ENCODE results near the gene RWDD1.

The RWDD1 gene

DNA sequence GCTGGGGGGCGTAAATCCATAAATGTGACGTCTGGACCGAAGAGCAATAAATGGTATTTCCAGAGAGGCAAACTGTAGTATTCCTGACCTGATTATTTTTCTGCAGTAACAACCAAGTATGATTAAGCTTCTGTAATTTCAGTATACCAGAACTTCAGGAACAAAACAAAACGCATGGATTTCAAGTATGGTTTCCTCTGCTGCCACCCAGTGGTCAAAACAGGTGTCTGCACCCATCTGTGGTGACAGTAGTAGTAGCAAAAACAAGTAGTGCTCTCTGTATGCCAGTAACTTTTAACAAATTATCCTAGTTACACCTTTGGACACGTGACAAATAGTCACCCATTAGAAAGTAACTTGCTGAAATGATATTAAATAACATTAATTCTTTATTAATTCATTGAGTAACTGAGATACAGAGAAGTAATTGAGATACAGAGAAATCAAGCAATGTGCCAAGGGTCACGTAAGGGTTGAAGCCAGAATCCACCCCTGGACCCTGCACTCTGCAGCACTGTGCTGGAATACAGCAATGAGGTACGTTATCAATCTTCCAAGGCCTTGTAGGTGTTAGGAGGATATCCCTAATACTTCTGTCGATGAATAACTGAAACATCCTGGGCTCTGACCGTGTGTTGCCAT is 9.8 kb upstream of the RWDD1 start:
- H3K4me1 ChIP-seq (ENCODE audit: insufficient read depth, low read length, severe bottlenecking), result no peaks in the 10 kb centered on the region
- TF ChIP-seq EZH2 (IDR thresholded peaks at IDR 0.05; ENCODE audit: borderline replicate concordance, low read length), result no peak
- TF ChIP-seq, protein P1, sequence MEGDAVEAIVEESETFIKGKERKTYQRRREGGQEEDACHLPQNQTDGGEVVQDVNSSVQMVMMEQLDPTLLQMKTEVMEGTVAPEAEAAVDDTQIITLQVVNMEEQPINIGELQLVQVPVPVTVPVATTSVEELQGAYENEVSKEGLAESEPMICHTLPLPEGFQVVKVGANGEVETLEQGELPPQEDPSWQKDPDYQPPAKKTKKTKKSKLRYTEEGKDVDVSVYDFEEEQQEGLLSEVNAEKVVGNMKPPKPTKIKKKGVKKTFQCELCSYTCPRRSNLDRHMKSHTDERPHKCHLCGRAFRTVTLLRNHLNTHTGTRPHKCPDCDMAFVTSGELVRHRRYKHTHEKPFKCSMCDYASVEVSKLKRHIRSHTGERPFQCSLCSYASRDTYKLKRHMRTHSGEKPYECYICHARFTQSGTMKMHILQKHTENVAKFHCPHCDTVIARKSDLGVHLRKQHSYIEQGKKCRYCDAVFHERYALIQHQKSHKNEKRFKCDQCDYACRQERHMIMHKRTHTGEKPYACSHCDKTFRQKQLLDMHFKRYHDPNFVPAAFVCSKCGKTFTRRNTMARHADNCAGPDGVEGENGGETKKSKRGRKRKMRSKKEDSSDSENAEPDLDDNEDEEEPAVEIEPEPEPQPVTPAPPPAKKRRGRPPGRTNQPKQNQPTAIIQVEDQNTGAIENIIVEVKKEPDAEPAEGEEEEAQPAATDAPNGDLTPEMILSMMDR (IDR thresholded peaks at IDR 0.05; ENCODE audit: low read length), result peak; percentile 91
- H2AFZ ChIP-seq (ENCODE audit: low read length), result no peak overlapping the region
- H3K9me2 ChIP-seq (ENCODE audit: low read depth, low read length), result no peaks in the 10 kb centered on the region
- no peaks in the 10 kb centered on the region for H3K9me3 ChIP-seq (ENCODE audit: low read length)
- no peak overlapping the region for H3K4me3 ChIP-seq (ENCODE audit: low read depth, low read length, poor library complexity, severe bottlenecking)
- H3K27me3 ChIP-seq (ENCODE audit: insufficient read depth, low read length), result no peaks in the 10 kb centered on the region
- H3K79me2 ChIP-seq (ENCODE audit: insufficient read depth, low read length), result no peaks in the 10 kb centered on the region
- no peaks in the 10 kb centered on the region for H3K36me3 ChIP-seq (ENCODE audit: insufficient read depth, low read length)
- H3K27ac ChIP-seq (ENCODE audit: low read depth, low read length, poor library complexity, severe bottlenecking), result no peak overlapping the region
- no peak overlapping the region for H3K9ac ChIP-seq (ENCODE audit: low read length)
- no peaks in the 10 kb centered on the region for H4K20me1 ChIP-seq (ENCODE audit: insufficient read depth, low read length)
- H3F3A ChIP-seq (ENCODE audit: insufficient read depth, low read length), result no peaks in the 10 kb centered on the region
- no peak overlapping the region for H3K4me2 ChIP-seq (ENCODE audit: low read length)

DNA sequence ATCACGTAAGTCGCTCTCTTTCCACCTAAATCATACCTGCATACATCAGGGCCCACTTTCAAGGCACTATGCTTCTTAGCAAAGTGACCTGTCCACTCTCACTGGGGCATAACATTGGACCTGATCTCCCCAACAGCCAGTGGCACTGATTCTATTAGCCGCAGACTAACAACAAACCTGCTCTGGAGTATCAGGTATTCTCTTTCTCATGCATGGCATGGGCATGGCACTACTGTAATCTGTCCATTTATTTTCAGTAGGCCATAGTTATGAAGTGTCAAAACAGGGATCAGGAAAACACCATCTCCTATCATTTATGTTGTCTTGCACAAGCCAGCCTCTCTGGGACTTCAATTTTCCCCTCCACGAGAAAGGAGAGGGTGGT is 9.3 kb upstream of the RWDD1 start:
- no peaks in the 10 kb centered on the region for H3K9me3 ChIP-seq (ENCODE audit: low read length)
- TF ChIP-seq, protein P1 (IDR thresholded peaks at IDR 0.05; ENCODE audit: low read length), result no peak
- no peak for TF ChIP-seq EZH2 (IDR thresholded peaks at IDR 0.05; ENCODE audit: borderline replicate concordance, low read length)
- no peak overlapping the region for H3K4me2 ChIP-seq (ENCODE audit: low read length)
- no peak overlapping the region for H2AFZ ChIP-seq (ENCODE audit: low read length)
- H3K36me3 ChIP-seq (ENCODE audit: insufficient read depth, low read length), result no peaks in the 10 kb centered on the region
- no peaks in the 10 kb centered on the region for H3K27me3 ChIP-seq (ENCODE audit: insufficient read depth, low read length)
- H3K9ac ChIP-seq (ENCODE audit: low read length), result no peak overlapping the region
- H4K20me1 ChIP-seq (ENCODE audit: insufficient read depth, low read length), result no peaks in the 10 kb centered on the region
- H3K9me2 ChIP-seq (ENCODE audit: low read depth, low read length), result no peaks in the 10 kb centered on the region
- no peaks in the 10 kb centered on the region for H3K79me2 ChIP-seq (ENCODE audit: insufficient read depth, low read length)
- no peak overlapping the region for H3K27ac ChIP-seq (ENCODE audit: low read depth, low read length, poor library complexity, severe bottlenecking)
- H3F3A ChIP-seq (ENCODE audit: insufficient read depth, low read length), result no peaks in the 10 kb centered on the region
- H3K4me1 ChIP-seq (ENCODE audit: insufficient read depth, low read length, severe bottlenecking), result no peaks in the 10 kb centered on the region
- H3K4me3 ChIP-seq (ENCODE audit: low read depth, low read length, poor library complexity, severe bottlenecking), result no peak overlapping the region

DNA sequence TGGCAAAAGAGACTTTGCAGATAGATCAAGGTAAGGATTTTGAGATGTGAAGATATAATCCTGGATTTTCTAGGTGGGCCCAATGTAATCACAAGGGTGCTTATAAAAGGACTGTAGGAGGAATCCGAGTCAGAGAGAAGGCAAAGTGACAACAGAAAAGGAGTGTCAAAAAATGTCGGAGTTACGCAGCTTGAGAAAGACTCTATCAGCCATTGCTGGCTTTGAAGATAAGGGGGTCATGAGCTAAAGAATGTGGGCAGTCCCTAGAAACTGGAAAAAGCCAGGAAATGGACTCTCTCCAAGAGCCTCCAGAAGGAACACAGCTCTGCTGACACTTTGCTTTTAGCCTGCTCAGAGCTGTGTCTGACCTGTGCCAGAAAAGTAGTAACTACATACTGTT is 8.7 kb upstream of the RWDD1 start:
- Histone ChIP-seq H3F3A (ENCODE audit: insufficient read depth, low read length) (no peaks in the 10 kb centered on the region), H3K9ac (ENCODE audit: low read length) (no peak overlapping the region), H3K79me2 (ENCODE audit: insufficient read depth, low read length) (no peaks in the 10 kb centered on the region), H4K20me1 (ENCODE audit: insufficient read depth, low read length) (no peaks in the 10 kb centered on the region), H3K4me2 (ENCODE audit: low read length) (no peak overlapping the region), H3K36me3 (ENCODE audit: insufficient read depth, low read length) (no peaks in the 10 kb centered on the region), H3K9me3 (ENCODE audit: low read length) (no peaks in the 10 kb centered on the region), H2AFZ (ENCODE audit: low read length) (no peak overlapping the region), H3K27ac (ENCODE audit: low read depth, low read length, poor library complexity, severe bottlenecking) (no peak overlapping the region), H3K9me2 (ENCODE audit: low read depth, low read length) (no peaks in the 10 kb centered on the region), H3K4me3 (ENCODE audit: low read depth, low read length, poor library complexity, severe bottlenecking) (no peak overlapping the region), H3K4me1 (ENCODE audit: insufficient read depth, low read length, severe bottlenecking) (no peaks in the 10 kb centered on the region), H3K27me3 (ENCODE audit: insufficient read depth, low read length) (no peaks in the 10 kb centered on the region)
- TF ChIP-seq, protein P1 (IDR thresholded peaks at IDR 0.05; ENCODE audit: low read length), result no peak
- no peak for TF ChIP-seq EZH2 (IDR thresholded peaks at IDR 0.05; ENCODE audit: borderline replicate concordance, low read length)
